ENCODE data around the gene TENM3. TPM values are rescaled to one million over a fixed set of nuclear protein-coding genes. Genes with fewer than 3 reads are reported as not detected.

Gene TENM3
- polyA plus RNA-seq, 1 of the 3 experiments (the other 2 are of a cell fraction): 10.4 TPM

DNA sequence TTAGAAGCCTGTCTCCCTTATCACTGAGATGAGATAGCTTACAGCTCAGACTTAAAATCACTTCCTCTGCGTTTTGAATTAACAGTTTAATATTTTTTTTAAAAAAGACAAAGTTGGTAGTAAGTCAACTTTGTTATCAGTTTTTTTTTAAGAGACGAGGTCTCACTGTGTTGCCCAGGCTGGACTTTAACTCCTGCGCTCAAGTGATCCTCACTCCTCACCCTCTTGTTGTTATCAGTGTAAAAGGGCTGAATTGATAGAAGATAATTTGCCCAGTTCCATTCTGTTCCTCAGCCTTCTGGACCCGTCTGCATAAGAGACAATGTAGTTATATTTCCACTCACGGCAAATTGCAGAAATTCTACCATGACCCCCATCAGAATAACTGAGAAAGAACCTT is 428.5 kb downstream of the TENM3 start:
- no peak overlapping the region for H3K27ac ChIP-seq (ENCODE audit: low read depth in 2 of 2, low read length in 1 of 2)
- POLR2A ChIA-PET: no interaction called here
- no peak overlapping the region for H3K4me2 ChIP-seq
- no peak overlapping the region for H3K9ac ChIP-seq
- no peaks in the 10 kb centered on the region for H4K20me1 ChIP-seq (ENCODE audit: insufficient read depth)
- H3K9me2 ChIP-seq: no peaks in the 10 kb centered on the region
- no peaks in the 10 kb centered on the region for H3K9me3 ChIP-seq
- no peaks in the 10 kb centered on the region for H3F3A ChIP-seq (replicated peaks; ENCODE audit: insufficient read depth)
- CTCF ChIA-PET: interaction anchor here (0.7 kb wide), 1 partner anchor 1023 kb away, joined by 3 read pairs; no protein-coding TSS in a partner anchor
- H3K4me1 ChIP-seq (ENCODE audit: control insufficient read depth in 1 of 2, insufficient read depth in 2 of 2, low read depth in 1 of 2, low read length in 1 of 2): peaks cover 0 to 3% of the 10 kb centered on the region in 2 experiments; a peak in 1 of 4 replicates
- no peak for TF ChIP-seq TAF1 (IDR thresholded peaks at IDR 0.05; ENCODE audit: borderline replicate concordance, low read depth, low read length)
- no peak for TF ChIP-seq RFX5 (IDR thresholded peaks at IDR 0.05; ENCODE audit: low read length)
- TF ChIP-seq, protein P1, sequence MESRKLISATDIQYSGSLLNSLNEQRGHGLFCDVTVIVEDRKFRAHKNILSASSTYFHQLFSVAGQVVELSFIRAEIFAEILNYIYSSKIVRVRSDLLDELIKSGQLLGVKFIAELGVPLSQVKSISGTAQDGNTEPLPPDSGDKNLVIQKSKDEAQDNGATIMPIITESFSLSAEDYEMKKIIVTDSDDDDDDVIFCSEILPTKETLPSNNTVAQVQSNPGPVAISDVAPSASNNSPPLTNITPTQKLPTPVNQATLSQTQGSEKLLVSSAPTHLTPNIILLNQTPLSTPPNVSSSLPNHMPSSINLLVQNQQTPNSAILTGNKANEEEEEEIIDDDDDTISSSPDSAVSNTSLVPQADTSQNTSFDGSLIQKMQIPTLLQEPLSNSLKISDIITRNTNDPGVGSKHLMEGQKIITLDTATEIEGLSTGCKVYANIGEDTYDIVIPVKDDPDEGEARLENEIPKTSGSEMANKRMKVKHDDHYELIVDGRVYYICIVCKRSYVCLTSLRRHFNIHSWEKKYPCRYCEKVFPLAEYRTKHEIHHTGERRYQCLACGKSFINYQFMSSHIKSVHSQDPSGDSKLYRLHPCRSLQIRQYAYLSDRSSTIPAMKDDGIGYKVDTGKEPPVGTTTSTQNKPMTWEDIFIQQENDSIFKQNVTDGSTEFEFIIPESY (IDR thresholded peaks at IDR 0.05; ENCODE audit: borderline replicate concordance, low read depth): no peak
- no peak for TF ChIP-seq TEAD4 (IDR thresholded peaks at IDR 0.05; ENCODE audit: borderline replicate concordance, insufficient read depth)
- TF ChIP-seq GATA2 (CRISPR knock-in tag; IDR thresholded peaks at IDR 0.05): no peak
- TF ChIP-seq MEF2A (IDR thresholded peaks at IDR 0.05; ENCODE audit: borderline replicate concordance, low read depth): no peak
- no peak for TF ChIP-seq ELF1 (IDR thresholded peaks at IDR 0.05)
- TF ChIP-seq POLR2AphosphoS5 (IDR thresholded peaks at IDR 0.05; ENCODE audit: low read depth, low read length): no peak
- TF ChIP-seq FOSL2 (IDR thresholded peaks at IDR 0.05; ENCODE audit: borderline replicate concordance, low read depth): no peak
- TF ChIP-seq, protein P2, sequence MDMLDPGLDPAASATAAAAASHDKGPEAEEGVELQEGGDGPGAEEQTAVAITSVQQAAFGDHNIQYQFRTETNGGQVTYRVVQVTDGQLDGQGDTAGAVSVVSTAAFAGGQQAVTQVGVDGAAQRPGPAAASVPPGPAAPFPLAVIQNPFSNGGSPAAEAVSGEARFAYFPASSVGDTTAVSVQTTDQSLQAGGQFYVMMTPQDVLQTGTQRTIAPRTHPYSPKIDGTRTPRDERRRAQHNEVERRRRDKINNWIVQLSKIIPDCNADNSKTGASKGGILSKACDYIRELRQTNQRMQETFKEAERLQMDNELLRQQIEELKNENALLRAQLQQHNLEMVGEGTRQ (IDR thresholded peaks at IDR 0.05; ENCODE audit: borderline replicate concordance, low read depth, low read length): no peak
- TF ChIP-seq EZH2phosphoT487 (IDR thresholded peaks at IDR 0.05; ENCODE audit: borderline replicate concordance, low read depth): no peak
- TF ChIP-seq, protein P3, sequence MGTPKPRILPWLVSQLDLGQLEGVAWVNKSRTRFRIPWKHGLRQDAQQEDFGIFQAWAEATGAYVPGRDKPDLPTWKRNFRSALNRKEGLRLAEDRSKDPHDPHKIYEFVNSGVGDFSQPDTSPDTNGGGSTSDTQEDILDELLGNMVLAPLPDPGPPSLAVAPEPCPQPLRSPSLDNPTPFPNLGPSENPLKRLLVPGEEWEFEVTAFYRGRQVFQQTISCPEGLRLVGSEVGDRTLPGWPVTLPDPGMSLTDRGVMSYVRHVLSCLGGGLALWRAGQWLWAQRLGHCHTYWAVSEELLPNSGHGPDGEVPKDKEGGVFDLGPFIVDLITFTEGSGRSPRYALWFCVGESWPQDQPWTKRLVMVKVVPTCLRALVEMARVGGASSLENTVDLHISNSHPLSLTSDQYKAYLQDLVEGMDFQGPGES (IDR thresholded peaks at IDR 0.05; ENCODE audit: low read depth, low read length): no peak
- TF ChIP-seq, protein P4, sequence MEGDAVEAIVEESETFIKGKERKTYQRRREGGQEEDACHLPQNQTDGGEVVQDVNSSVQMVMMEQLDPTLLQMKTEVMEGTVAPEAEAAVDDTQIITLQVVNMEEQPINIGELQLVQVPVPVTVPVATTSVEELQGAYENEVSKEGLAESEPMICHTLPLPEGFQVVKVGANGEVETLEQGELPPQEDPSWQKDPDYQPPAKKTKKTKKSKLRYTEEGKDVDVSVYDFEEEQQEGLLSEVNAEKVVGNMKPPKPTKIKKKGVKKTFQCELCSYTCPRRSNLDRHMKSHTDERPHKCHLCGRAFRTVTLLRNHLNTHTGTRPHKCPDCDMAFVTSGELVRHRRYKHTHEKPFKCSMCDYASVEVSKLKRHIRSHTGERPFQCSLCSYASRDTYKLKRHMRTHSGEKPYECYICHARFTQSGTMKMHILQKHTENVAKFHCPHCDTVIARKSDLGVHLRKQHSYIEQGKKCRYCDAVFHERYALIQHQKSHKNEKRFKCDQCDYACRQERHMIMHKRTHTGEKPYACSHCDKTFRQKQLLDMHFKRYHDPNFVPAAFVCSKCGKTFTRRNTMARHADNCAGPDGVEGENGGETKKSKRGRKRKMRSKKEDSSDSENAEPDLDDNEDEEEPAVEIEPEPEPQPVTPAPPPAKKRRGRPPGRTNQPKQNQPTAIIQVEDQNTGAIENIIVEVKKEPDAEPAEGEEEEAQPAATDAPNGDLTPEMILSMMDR (IDR thresholded peaks at IDR 0.05): no peak
- no peak for TF ChIP-seq RCOR1 (IDR thresholded peaks at IDR 0.05; ENCODE audit: low read length)
- TF ChIP-seq EP300 (IDR thresholded peaks at IDR 0.05; ENCODE audit: borderline replicate concordance in 1 of 2, low read depth in 1 of 2, low read length in 1 of 2): no peak
- TF ChIP-seq SMC3 (IDR thresholded peaks at IDR 0.05; ENCODE audit: low read depth, low read length): no peak
- TF ChIP-seq FOXM1 (IDR thresholded peaks at IDR 0.05; ENCODE audit: low read depth): no peak
- TF ChIP-seq, protein P5, sequence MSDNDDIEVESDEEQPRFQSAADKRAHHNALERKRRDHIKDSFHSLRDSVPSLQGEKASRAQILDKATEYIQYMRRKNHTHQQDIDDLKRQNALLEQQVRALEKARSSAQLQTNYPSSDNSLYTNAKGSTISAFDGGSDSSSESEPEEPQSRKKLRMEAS (IDR thresholded peaks at IDR 0.05; ENCODE audit: low read depth): no peak
- H3K79me2 ChIP-seq (ENCODE audit: insufficient read depth): no peaks in the 10 kb centered on the region
- peaks cover 0 to 8% of the 10 kb centered on the region in 2 experiments for H3K36me3 ChIP-seq (replicated peaks in 1 of 2; ENCODE audit: control insufficient read depth in 1 of 2, insufficient read depth in 2 of 2, low read length in 1 of 2)
- no peak for DNase-seq
- H3K27me3 ChIP-seq (ENCODE audit: insufficient read depth): no peaks in the 10 kb centered on the region
- no peak overlapping the region for H2AFZ ChIP-seq (ENCODE audit: low read depth)
- no peak overlapping the region for H3K4me3 ChIP-seq (ENCODE audit: low read depth in 2 of 2, low read length in 1 of 2)
- WGBS (ENCODE audit: low lambda C conversion rate): 73% methylated on average over 5 of the region's 5 CpGs
